ENCODE results near the gene SAMD9L. TPM values are rescaled to one million over a fixed set of nuclear protein-coding genes. Genes with fewer than 3 reads are reported as not detected.
A peak's percentile ranks its signal among the peaks of the same experiment; 100 is the strongest.

Gene SAMD9L
- total and polyA plus RNA-seq, 4 donors: 2.2 to 5.2 (median 3.8) TPM

- H3K4me1 ChIP-seq (ENCODE audit: control insufficient read depth in 4 of 4, insufficient read depth in 4 of 4, low read length in 3 of 4): no peaks in the 10 kb centered on the region
- H3K9ac ChIP-seq (ENCODE audit: low read depth in 1 of 2, low read length in 2 of 2): no peak overlapping the region
- no peaks in the 10 kb centered on the region for H3K27me3 ChIP-seq (ENCODE audit: control insufficient read depth in 4 of 4, insufficient read depth in 4 of 4, low read length in 3 of 4)
- H3K9me3 ChIP-seq (ENCODE audit: control insufficient read depth in 4 of 4, low read length in 3 of 4): peaks cover 0 to 4% (median 2%) of the 10 kb centered on the region in 4 donors
- no peak for DNase-seq (ENCODE audit: low spot score)
- no peak for TF ChIP-seq NR2F2 (IDR thresholded peaks at IDR 0.05)
- no peak for TF ChIP-seq TAF1 (conservative IDR thresholded peaks at IDR 0.05)
- TF ChIP-seq SP1 (IDR thresholded peaks at IDR 0.05): no peak
- TF ChIP-seq MAX (IDR thresholded peaks at IDR 0.05): no peak
- no peak for TF ChIP-seq EGR1 (IDR thresholded peaks at IDR 0.05; ENCODE audit: low read depth in 2 of 2)
- TF ChIP-seq FOXA2 (IDR thresholded peaks at IDR 0.05): no peak
- TF ChIP-seq HNF4A (conservative IDR thresholded peaks at IDR 0.05): no peak
- no peak for TF ChIP-seq ATF3 (IDR thresholded peaks at IDR 0.05)
- no peak for TF ChIP-seq CTCF (IDR thresholded peaks at IDR 0.05; ENCODE audit: low read depth, low read length, missing input control)
- TF ChIP-seq JUND (IDR thresholded peaks at IDR 0.05): no peak
- TF ChIP-seq FOXA1 (IDR thresholded peaks at IDR 0.05): no peak
- TF ChIP-seq HNF4G (IDR thresholded peaks at IDR 0.05): no peak
- no peak for TF ChIP-seq RAD21 (IDR thresholded peaks at IDR 0.05)
- TF ChIP-seq ZBTB33 (IDR thresholded peaks at IDR 0.05): no peak
- H3K27ac ChIP-seq (ENCODE audit: low read depth in 1 of 2, low read length in 2 of 2): no peak overlapping the region
- H3K36me3 ChIP-seq (ENCODE audit: control insufficient read depth in 4 of 4, insufficient read depth in 3 of 4, low read depth in 1 of 4, low read length in 3 of 4): peaks cover 3 to 39% (median 13%) of the 10 kb centered on the region in 4 donors
- WGBS: 91% methylated on average over 1 of the region's 1 CpG
- peak overlapping the region in 1 of 3 donors; percentile 3 for H3K4me3 ChIP-seq (ENCODE audit: low read depth in 1 of 3, low read length in 3 of 3)
These were observed 6.1 kb downstream of the SAMD9L start for GRCh38 chr7:93142127-93142526.

- no peak for DNase-seq (ENCODE audit: low spot score)
- Histone ChIP-seq H3K9ac (ENCODE audit: low read depth in 1 of 2, low read length in 2 of 2) (no peak overlapping the region), H3K27ac (ENCODE audit: low read depth in 1 of 2, low read length in 2 of 2) (no peak overlapping the region), H3K27me3 (ENCODE audit: control insufficient read depth in 4 of 4, insufficient read depth in 4 of 4, low read length in 3 of 4) (no peaks in the 10 kb centered on the region), H3K9me3 (ENCODE audit: control insufficient read depth in 4 of 4, low read length in 3 of 4) (peaks cover 0 to 4% (median 3%) of the 10 kb centered on the region in 4 donors), H3K4me1 (ENCODE audit: control insufficient read depth in 4 of 4, insufficient read depth in 4 of 4, low read length in 3 of 4) (no peaks in the 10 kb centered on the region), H3K36me3 (ENCODE audit: control insufficient read depth in 4 of 4, insufficient read depth in 3 of 4, low read depth in 1 of 4, low read length in 3 of 4) (peaks cover 3 to 45% (median 14%) of the 10 kb centered on the region in 4 donors), H3K4me3 (ENCODE audit: low read depth in 1 of 3, low read length in 3 of 3) (no peak overlapping the region)
- 88% methylated on average over 3 of the region's 3 CpGs for WGBS
- no peak for TF ChIP-seq MAX (IDR thresholded peaks at IDR 0.05)
- no peak for TF ChIP-seq REST (IDR thresholded peaks at IDR 0.05)
- no peak for TF ChIP-seq FOXA2 (IDR thresholded peaks at IDR 0.05)
- no peak for TF ChIP-seq ATF3 (IDR thresholded peaks at IDR 0.05)
- TF ChIP-seq NR2F2 (IDR thresholded peaks at IDR 0.05): no peak
These were observed 7.5 kb downstream of the SAMD9L start for GRCh38 chr7:93140582-93141191.
